Renal cortical epithelial cell (primary cell): ENCODE data around the gene MEIOC. TPM values are rescaled to one million over a fixed set of nuclear protein-coding genes. Genes with fewer than 3 reads are reported as not detected.
"Not testable (repeated sequence)": the region's sequence is repeated elsewhere in the genome, so short reads cannot be mapped to it uniquely, and the experiment has no call there.

Experiments
- DNase-seq: peaks from one replicate; pipeline ENCODE4 v3.0.0-alpha.2; 2011; ENCODE audit warnings: low read depth
- total RNA-seq: library from RNA; depleted of rRNA; stranded (reverse); fragments of >200 nt; gene quantifications from 2 replicates; pipeline ENCODE4 v1.2.3, GENCODE V29; 2014

MEIOC gene
- total RNA-seq, 1 donor from 2014 or later, result 1.5 TPM

DNA sequence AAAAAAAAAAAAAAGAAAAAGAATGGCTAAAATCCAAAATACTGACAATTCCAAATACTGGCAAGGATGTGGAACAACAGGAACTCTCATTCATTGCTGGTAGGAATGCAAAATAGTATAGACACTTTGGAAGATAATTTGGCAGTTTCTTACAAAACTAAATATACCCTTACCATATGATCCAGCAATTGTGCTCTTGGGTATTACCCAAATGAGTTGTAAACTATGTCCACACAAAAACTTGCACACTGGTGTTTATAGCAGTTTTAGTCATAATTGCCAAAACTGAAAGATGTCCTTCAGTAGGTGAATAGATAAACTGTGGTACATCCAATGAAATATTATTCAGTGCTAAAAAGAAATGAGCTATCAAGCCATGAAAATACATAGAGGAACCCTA is 8.5 kb upstream of the MEIOC start:
- DNase-seq, result no peak

DNA sequence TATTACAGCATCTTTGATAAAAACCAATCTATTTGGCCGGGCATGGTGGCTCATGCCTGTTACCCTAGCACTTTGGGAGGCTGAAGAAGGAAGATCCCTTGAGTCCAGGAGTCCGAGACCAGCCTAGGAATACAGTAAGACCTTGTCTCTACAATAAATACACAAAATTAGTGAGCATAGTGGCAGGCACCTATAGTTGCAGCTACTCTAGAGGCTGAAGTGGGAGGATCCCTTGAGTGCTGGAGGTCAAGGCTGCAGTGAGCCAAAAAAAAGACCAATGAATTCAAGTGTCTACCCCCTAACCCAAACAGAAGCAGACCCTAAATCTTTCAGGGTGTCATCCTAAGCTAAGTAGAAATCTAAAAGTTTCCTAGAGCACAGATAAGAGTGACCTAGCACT is 7.3 kb upstream of the MEIOC start:
- DNase-seq, result no peak

DNA sequence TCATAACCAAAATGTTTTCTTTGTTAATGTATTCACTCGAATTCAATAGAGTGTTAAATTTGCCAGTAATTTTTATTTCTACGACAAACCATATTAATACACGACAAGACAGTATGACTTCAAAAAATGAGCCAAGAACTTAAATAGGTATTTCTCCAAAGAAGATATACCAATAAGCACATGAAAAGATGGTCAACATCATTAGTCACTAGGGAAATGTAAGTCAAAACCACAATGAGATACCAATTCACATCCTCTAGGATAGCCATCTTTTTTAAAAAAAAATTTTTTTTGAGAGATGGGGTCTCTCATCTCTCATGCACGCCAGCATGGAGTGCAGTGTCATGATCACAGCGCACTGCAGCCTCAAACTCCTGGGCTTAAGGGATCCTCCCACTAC is 5.0 kb upstream of the MEIOC start:
- no peak for DNase-seq

DNA sequence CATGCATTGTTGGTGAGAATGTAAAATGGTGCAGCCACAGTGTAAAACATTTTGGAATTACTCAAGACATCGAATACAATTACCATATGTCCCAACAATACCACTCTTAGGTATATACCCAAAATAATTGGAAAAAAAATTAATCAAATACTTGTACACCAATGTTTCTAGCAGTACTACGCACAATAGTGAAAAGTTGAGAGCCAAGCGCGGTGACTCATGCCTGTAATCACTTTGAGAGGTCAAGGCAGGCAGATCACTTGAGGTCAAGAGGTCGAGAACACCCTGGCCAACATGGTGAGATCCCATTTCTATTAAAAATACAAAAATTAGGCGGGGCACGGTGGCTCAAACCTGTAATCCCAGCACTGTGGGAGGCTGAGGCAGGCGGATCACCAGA is 3.5 kb upstream of the MEIOC start:
- no peak for DNase-seq

DNA sequence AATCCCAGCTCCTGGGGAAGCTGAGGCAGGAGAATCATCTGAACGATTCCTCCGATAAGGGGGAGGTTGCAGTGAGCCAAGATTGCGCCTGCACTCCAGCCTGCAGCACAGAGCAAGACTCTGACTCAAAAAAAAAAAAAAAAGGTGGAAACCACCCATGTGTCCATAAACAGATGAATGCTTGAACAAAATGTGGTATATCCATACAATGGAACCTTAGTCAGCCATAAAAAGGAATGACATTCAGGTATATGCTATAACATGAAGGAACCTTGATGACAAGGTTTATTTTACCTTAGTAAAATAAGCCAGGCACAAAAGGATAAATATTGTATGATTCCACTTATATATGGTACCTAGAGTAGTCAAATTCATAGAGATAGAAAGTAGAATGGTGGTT is 2.9 kb upstream of the MEIOC start:
- DNase-seq, result no peak

DNA sequence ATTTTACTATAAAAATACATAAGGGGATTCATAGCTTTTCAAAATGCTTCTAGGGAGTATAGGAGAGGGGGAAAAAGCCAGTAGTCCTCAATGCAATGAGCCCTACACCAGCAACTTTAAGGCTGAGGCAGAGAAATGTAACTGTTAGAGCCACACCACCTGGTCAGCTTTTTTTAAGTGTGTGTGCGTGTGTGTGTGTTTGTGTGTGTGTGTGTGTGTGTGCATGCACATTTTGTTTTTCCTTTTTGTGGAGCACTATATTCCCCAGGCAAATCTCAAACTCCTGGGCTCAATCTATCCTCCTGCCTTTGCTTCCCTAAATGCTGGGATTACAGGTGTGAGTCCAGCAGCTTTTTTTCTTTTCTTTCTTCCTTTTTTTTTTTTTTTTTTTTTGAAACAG is 2.3 kb upstream of the MEIOC start:
- DNase-seq, result no peak

DNA sequence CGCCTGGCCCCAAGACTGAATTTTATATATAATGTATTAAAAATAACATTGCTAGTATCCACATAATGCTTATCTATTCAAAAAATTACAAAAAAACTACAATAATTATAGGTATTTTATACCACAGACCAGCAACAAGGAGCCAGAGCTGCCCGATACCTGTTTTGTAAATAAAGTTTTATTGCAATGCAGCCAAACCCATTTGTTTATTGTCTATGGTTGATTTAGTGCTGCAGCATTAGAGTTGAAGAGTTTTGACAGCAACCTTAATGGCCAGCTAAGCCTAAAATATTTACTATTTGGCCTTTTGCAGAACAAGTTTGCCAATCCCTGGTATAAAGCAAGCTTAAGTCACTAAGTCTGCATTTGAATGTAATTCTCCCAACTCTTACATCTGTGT is 5.6 kb downstream of the MEIOC start:
- DNase-seq, result no peak

DNA sequence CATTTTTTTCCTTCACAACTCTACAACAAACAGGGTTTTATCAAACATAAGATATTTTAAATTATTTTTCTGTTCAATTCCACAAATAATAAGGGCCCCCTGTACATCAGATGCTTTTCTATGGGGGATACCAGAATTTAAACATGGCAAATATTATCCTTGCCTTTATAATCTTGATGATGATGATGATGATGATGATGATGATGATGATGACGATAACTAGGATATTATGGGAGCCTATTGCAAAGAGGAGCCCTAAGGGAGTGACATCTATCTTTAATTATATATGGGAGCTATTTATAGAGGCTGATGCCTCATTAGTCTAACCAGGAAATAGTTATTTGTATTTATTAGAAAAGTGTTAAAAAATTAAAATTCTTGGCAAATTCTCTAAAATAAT is 6.8 kb downstream of the MEIOC start:
- no peak for DNase-seq

DNA sequence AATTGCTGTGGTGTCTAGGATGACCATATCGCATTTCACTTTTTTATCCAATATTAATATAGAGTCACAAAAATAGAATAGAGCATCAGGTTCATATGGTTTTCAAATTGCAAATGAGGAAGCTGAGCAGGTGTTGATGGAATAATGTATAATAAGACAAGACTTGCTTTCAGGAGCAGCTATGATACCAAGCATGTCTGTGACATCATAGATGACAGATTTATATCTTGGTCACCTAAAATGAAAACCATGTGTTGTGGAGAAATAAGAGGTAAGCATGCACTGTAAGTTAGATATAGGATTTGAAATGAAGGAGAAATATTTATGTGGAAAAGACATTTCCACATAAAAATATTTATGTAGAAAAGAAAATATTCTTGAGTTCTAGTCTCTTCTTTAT is 8.6 kb downstream of the MEIOC start:
- no peak for DNase-seq

DNA sequence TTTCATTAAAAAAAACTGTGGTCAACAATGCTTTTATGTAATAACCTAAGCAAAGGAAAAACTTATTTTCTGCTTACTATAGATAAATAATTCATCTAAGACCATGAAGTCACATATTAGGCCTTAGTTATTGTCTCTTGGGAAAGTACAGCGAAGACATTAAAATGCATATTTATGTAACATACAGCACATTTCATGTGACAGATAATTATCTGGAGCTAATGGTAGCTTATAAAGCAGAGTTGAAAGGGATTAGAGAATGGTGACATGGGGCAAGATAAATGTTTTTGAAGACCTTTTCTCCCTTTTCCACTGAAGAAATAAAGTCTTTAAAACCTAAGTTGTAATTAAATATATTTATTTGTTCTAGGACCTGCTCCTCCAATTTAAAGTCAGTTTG is 9.7 kb downstream of the MEIOC start:
- DNase-seq, result no peak

DNA sequence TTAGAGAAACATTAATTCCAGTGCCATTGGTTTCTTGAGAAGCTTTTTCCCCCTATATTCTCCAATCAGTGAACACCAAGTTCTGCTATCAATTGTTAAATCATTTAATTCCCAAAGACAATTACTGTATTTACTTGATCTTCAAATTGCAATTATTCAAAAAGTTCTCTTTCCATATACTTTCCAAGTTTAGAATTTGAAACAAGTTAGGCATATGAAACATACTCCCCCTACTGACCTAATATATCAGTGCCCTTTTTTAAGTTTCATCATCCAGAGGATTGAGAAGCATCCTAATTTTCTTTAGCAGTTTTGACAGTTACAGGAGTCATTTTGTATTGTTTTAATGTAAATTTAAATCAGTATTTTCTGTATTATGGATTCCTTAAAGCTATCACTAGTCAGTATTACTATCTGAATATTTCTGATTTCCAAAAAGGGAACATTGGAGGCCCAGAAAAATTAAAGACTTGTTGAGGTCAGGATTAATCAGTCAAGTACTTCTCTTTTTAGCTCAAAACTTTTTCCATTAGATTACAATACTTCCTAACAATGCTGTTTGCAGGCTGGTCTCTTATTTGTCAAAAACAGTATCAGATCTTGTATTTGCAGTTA is 16.3 kb downstream of the MEIOC start:
- peak; percentile 34 for DNase-seq

DNA sequence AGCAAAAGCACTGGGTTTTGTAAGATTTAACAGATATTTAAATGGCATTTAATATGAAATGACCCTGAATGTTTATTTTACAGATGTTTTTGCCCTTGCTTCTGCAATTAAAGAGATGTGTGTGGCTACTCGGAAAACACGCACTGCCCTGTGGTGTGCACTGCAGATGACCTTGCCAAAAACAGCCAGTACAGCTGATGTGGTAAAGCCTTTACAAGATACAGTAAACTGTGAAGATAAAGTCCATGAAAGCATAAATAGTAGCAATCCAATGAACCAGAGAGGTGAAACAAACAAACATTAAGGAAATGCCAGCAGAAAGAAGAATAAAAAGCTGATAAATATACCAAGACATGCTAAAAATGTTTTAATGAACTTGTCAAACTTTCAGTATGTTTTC is 17.6 kb downstream of the MEIOC start:
- DNase-seq, result no peak

DNA sequence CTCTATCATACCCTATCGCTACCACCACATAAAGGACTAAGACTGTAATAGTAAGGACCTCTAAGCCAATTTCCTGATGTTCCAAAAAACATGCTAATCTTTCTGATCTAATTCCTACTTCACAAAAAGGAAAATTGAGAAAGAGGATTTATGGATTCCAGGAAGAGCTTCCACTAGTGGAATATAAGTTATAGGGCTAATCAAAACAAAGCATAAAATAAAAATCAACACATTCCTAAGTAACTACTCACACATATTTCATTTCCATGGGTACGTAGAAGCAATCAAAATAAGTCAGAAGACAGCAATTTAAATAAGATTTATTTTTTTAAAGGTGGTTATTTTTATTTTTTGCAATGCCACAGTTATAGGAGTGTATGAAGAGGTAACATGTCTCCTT is 20.9 kb downstream of the MEIOC start:
- peak; percentile 9 for DNase-seq

DNA sequence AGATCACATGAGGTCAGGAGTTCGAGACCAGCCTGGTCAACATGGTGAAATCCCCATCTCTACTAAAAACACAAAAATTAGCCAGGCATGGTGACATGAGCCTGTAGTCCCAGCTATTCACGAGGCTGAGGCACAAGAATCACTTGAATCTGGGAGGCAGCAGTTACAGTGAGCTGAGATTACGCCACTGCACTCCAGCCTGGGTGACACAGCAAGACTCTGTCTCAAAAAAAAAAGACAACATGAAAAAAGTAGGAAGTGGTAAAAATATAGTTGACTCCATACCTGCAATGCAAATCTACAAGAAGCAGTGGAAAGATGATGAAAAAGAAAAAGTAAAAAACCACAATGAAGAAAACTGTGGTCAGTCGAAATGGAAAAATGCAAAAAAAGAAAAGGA is 27.0 kb downstream of the MEIOC start:
- not testable (repeated sequence) for DNase-seq

DNA sequence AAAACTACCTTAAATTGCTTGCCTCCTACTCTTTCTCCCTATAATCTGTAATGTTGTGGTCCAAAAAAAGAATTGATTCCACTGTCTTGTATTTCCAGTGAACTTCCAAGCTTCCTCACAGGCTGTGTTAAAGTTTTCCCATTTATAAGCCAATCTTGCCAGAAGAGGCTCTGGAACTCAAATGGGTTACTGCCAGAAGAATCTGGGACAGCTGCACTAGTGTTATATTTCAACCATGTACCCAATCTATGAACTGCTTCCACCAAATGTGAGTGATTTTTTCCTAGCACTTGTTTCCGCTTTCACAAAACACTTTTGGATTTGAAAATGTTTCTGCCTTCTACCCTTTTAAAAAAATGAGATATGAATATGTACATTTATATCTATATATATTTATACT is 31.5 kb downstream of the MEIOC start:
- DNase-seq, result no peak

DNA sequence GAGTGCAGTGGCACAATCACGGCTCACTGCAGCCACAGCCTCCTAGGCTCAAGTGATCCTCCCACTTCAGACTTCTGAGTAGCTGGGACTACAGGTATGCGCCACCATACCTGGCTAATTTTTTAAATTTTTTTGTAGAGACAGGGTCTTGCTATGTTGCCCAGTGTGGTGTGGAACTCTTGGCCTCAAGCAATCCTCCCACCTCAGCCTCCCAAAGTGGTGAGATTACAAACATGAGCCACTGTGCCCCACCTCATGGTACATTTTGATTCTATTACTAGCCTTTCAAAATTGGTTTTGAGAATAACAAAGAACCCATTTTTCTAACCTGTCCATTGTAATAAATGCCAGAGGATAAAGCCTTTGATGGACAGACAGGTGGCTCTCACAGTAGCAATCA is 31.9 kb downstream of the MEIOC start:
- DNase-seq, result no peak

DNA sequence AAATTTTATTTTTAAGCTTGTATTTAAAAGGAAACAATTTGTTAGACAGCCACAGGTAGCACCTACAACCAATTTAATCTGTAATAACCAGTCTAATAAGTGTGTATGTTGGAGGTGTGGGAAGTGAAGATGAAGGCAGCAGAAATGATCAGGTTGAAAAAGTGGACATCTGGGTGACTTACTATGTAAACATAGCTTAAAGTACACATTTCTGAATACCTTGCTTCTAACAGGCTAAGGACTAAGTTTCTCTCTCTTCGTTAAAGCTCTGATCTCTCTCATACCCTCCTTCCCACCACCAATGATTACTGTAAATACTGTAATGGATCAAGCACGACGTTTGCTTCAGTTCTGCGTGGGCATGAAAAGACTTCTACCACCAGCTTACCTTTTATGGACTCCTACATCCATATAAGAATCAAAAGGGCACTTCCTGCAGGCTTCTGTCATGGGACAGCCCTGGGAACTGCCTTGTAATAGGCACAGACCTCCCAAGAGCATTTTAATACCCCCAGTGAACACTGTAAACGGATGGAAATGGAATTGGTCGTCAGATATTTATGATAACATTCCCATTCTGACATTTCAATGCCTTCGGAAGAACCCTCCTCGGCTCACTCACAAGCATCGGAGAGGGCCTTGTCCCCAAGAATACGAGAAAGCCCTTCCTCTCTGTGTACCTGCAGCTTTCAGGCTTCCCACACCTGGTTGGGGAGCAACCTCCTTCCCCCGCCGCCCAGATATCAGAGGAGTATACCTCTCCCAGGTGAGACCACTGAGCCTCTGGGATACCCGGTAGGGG is 32.6 kb downstream of the MEIOC start:
- DNase-seq, result peak; percentile 18

DNA sequence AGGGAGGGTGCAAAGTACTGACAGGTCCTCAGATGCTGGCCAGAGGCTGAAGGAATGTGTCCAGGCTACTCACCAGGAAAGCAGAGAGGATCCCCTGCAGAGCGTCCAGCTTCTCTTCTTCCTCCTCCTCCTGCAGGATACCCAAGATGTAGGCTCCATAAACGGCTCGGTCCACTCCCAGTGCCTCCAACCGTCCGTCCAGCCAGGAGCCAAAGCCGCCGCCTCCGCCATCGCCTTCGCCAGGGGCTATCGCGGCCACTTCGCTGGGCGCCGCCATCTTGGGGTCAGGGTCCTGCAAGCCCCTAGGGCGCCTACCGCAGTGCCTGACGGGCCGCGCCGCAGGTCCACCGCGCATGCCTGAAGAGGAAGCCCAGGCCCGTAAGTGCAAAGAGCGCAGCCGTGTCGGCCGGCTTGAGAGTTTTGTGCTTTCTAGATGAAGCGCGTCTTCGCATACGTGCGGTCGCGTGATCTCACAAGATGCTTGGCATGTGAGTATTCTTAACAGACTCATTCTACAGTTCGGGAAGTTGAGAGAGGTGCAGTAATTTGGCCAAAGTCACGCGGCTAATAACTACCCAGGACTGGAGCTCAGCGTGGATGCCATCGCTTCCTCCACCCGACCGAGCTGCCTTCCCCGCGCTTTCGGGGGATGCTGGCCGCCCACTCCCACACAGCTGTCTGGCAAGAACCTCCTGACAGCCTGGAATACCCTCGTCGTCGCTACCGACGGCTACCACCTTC is 33.4 kb downstream of the MEIOC start, which contains the start of gene CCDC43:
Gene CCDC43, minus strand, starts transcription at position 300 of the 741 bp plus-strand sequence. Its CDS starts 23 bp downstream, at position 277.
- peak; percentile 79 for DNase-seq

DNA sequence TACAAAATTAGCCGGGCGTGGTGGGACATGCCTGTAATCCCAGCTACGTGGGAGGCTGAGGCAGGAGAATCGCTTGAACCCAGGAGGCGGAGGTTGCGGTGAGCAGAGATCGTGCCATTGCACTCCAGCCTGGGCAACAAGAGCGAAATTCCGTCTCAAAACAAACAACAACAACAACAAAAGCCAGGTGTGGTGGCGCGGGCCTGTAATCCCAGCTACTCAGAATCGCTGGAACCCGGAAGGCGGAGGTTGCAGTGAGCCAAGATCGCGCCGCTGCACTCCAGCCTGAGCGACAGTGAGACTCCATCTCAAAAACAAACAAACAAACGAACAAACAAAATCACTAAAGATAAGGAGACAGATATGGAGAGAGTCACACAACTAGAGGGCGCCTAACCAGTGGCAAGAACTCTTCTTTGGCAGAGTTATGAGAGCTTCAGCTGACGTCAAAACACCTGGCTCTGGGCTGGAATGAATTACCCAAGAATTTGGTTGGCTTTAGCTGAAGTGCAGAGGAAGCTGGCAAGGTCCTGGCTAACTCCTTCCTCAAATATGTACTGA is 34.6 kb downstream of the MEIOC start:
- peak; percentile 22 for DNase-seq

DNA sequence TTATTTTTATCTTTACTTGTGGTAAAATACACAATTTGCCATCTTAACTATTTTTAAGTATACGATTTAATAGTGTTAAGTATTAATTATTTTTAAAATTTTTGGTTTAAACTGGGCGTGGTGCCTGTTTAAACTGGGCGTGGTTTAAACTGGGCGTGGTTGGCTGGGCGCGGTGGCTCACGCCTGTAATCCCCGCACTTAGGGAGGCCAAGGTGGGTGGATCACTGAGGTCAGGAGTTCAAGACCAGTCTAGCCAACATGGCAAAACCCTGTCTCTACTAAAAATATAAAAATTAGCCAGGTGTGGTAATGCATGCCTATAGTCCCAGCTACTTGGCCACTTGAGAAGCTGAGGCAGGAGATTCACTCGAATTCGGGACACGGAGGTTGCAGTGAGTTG is 37.3 kb downstream of the MEIOC start:
- no peak for DNase-seq

DNA sequence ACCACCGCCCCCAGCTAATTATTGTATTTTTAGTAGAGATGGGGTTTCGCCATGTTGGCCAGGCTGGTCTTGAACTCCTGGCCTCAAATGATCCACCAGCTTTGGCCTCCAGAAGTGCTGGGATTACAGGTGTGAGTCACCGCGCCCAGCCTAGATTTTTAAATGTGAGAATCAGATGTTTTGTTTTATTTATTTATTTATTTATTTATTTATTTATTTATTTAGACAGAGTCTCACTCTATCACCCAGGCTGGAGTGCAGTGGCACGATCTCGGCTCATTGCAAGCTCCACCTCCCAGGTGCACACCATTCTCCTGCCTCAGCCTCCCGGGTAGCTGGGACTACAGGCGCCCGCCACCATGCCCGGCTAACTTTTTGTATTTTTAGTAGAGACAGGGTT is 44.0 kb downstream of the MEIOC start:
- DNase-seq, result not testable (repeated sequence)

DNA sequence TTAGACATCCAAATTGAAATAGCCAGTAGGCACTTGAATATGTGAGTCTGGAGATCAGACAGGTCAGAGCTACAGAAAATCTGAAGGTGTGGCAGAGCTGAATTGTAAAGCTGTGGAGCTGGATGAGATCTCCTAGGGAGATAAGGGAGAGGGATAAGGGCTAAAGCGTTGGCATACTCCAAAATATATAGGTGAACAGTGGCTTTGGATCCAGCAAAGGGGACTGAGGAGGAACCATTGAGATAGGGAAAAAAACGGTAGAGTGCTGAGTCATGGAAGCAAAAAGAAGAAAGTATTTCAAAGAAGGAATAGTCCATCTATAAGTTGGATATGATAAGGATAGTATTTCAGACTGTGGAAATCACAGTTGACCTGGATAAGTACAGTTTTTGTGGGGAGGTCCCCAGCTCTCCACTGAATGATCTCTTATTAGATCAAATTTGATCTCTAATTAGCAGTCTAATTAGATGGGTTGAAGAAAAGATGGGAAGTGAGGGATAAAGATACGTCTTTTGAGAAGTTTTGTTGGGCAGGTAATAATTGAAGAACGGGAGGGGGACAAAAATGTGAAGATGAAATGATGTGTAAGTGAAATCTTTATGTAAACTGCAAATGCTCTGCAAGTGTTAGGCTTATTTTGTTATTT is 51.6 kb downstream of the MEIOC start:
- DNase-seq, result no peak
